ENCODE results near the gene ABCC4.

DNA sequence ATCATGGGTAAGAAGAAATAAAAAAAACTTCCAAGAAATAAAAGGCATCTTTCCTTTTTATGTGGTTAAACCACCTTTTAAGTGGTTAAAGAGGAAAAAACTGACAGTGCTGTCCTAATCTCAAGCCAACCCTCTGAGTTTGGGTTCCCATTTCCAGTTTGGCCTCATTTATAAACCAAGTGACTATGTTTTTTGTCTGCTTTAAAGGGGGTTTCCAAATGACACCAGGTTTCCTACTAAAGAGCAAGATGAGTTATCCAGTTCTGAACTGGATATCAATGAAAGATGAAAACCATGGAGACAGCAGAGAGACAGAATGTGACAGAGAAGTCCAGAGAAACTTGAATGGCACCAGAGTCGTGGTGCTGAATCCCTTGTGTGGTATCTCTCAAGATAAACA lies 251.5 kb downstream of the ABCC4 start:
- TF ChIP-seq, protein P1, sequence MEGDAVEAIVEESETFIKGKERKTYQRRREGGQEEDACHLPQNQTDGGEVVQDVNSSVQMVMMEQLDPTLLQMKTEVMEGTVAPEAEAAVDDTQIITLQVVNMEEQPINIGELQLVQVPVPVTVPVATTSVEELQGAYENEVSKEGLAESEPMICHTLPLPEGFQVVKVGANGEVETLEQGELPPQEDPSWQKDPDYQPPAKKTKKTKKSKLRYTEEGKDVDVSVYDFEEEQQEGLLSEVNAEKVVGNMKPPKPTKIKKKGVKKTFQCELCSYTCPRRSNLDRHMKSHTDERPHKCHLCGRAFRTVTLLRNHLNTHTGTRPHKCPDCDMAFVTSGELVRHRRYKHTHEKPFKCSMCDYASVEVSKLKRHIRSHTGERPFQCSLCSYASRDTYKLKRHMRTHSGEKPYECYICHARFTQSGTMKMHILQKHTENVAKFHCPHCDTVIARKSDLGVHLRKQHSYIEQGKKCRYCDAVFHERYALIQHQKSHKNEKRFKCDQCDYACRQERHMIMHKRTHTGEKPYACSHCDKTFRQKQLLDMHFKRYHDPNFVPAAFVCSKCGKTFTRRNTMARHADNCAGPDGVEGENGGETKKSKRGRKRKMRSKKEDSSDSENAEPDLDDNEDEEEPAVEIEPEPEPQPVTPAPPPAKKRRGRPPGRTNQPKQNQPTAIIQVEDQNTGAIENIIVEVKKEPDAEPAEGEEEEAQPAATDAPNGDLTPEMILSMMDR (CRISPR knock-in tag; IDR thresholded peaks at IDR 0.05), result no peak
- TF ChIP-seq CBX5 (CRISPR knock-in tag; IDR thresholded peaks at IDR 0.05; ENCODE audit: borderline replicate concordance), result no peak
- no peak for TF ChIP-seq TCF7L2 (IDR thresholded peaks at IDR 0.05; ENCODE audit: low read depth, low read length)
- no peak for TF ChIP-seq RFX5 (IDR thresholded peaks at IDR 0.05; ENCODE audit: low read depth, low read length)
- no peak for TF ChIP-seq TAF1 (CRISPR knock-in tag; IDR thresholded peaks at IDR 0.05)
- TF ChIP-seq CEBPB (IDR thresholded peaks at IDR 0.05; ENCODE audit: borderline replicate concordance, low read depth, low read length), result no peak
- no peak for TF ChIP-seq SIN3B (IDR thresholded peaks at IDR 0.05; ENCODE audit: low read length)
- no peak for TF ChIP-seq MED13 (CRISPR knock-in tag; IDR thresholded peaks at IDR 0.05)
- TF ChIP-seq EZH2 (conservative IDR thresholded peaks at IDR 0.05; ENCODE audit: low read depth, low read length), result no peak
- TF ChIP-seq FIP1L1 (IDR thresholded peaks at IDR 0.05; ENCODE audit: borderline replicate concordance, insufficient read depth, low read depth, low read length), result no peak
- no peak for TF ChIP-seq POLR2A (IDR thresholded peaks at IDR 0.05; ENCODE audit: insufficient read depth in 1 of 2, low read depth in 2 of 2, low read length in 2 of 2)
- TF ChIP-seq, protein P2, sequence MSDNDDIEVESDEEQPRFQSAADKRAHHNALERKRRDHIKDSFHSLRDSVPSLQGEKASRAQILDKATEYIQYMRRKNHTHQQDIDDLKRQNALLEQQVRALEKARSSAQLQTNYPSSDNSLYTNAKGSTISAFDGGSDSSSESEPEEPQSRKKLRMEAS (IDR thresholded peaks at IDR 0.05), result no peak
- TF ChIP-seq, protein P3, sequence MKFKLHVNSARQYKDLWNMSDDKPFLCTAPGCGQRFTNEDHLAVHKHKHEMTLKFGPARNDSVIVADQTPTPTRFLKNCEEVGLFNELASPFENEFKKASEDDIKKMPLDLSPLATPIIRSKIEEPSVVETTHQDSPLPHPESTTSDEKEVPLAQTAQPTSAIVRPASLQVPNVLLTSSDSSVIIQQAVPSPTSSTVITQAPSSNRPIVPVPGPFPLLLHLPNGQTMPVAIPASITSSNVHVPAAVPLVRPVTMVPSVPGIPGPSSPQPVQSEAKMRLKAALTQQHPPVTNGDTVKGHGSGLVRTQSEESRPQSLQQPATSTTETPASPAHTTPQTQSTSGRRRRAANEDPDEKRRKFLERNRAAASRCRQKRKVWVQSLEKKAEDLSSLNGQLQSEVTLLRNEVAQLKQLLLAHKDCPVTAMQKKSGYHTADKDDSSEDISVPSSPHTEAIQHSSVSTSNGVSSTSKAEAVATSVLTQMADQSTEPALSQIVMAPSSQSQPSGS (CRISPR knock-in tag; IDR thresholded peaks at IDR 0.05), result no peak

Data from HepG2 (cell line).